Right cardiac atrium (tissue), 5 donors: ENCODE measurements around the gene IGFBP1. TPM values are rescaled to one million over a fixed set of nuclear protein-coding genes. Genes with fewer than 3 reads are reported as not detected.
"Not testable (repeated sequence)": the region's sequence is repeated elsewhere in the genome, so short reads cannot be mapped to it uniquely, and the experiment has no call there.

Experiments used
- ATAC-seq, 2 donors: fragments of 200-7000 bp; cut with Tn5 transposase; one replicate each; pipeline versions ENCODE4 v1.8.0 to v1.9.1; 2020; ENCODE audit warnings: moderate library complexity in 2 of 2, mild to moderate bottlenecking in 1 of 2
- DNase-seq, 3 donors: peaks; one replicate each; pipeline ENCODE4 v3.0.0-alpha.2; 2020
- H3K27ac ChIP-seq: one replicate; pipeline ENCODE4 v1.5.1; 2013; ENCODE audit warnings: mild to moderate bottlenecking, low read length, control low read depth, moderate library complexity
- H3K27me3 ChIP-seq: one replicate; pipeline ENCODE4 v1.6.1; 2013; ENCODE audit not compliant: control insufficient read depth, insufficient read depth
- H3K4me1 ChIP-seq: one replicate; pipeline ENCODE4 v1.6.1; 2013; ENCODE audit warnings: low read length; ENCODE audit not compliant: control insufficient read depth, insufficient read depth
- H3K4me3 ChIP-seq: one replicate; pipeline ENCODE4 v1.5.1; 2013; ENCODE audit warnings: low read length, control low read depth
- H3K9me3 ChIP-seq: one replicate; pipeline ENCODE4 v1.6.1; 2013; ENCODE audit warnings: low read length; ENCODE audit not compliant: control insufficient read depth
- WGBS: extraction: QIAGEN DNeasy Blood & Tissue Kit; methylation state at CpG from one replicate; pipeline ENCODE4 v1.1.7; 2013; 5-methylcytosine and 5-hydroxymethylcytosine counted together
- intact Hi-C, 4 donors: fragments of 100-400 bp; cut with DNase I; formaldehyde crosslinking; loops; one replicate each; pipeline versions ENCODE4 v1.11.0 to v1.14.0; 2022 to 2023
- polyA plus RNA-seq: library from polyadenylated mRNA; stranded (reverse); fragments of 200-250 nt; gene quantifications from one replicate; pipeline ENCODE4 v1.2.3, GENCODE V29; 2013
- total RNA-seq, 4 donors: library from RNA; stranded (reverse); fragmentation: NEBNext Ultra II Directional; extraction: Animal tissue kit (Norgen Biotek cat#: 25700); gene quantifications; one replicate each; pipeline ENCODE4 v1.2.1, GENCODE V29; 2021
- donor health status: healthy with polysubstance abuse.
- donor health status: DM: no; HTN: yes; CAD: no.
- donor health status: DM: no; HTN: no; CAD: no.
- donor health status: DM: no; HTN: yes; CAD: no; lungs with severe emphysema.
- donor health status: DM: yes; HTN: yes; CAD: no.

Gene IGFBP1
- total and polyA plus RNA-seq, 5 donors, result 0.14 to 0.25 TPM; not detected in 3

GRCh38 chr7:45937862-45938261, 49.6 kb downstream of the IGFBP1 start:
- no peaks in the 10 kb centered on the region for H3K27me3 ChIP-seq
- no peak overlapping the region for H3K27ac ChIP-seq
- H3K4me1 ChIP-seq, result no peaks in the 10 kb centered on the region
- no peaks in the 10 kb centered on the region for H3K9me3 ChIP-seq
- intact Hi-C loops, result no loop called here
- DNase-seq (no peak), ATAC-seq (no peak)
- no peak overlapping the region for H3K4me3 ChIP-seq
- 97% methylated on average over 2 of the region's 2 CpGs for WGBS

- WGBS, result 87% methylated on average over 22 of the region's 22 CpGs
- DNase-seq (peak in 1 of 3 donors; percentile 27), ATAC-seq (no peak)
- intact Hi-C loops, result no loop called here
- no peaks in the 10 kb centered on the region for H3K4me1 ChIP-seq
- no peaks in the 10 kb centered on the region for H3K27me3 ChIP-seq
- H3K9me3 ChIP-seq, result no peaks in the 10 kb centered on the region
- H3K27ac ChIP-seq, result no peak overlapping the region
- no peak overlapping the region for H3K4me3 ChIP-seq
These were observed 50.5 kb downstream of the IGFBP1 start for GRCh38 chr7:45938626-45939302.

GRCh38 chr7:45939574-45939973, 51.3 kb downstream of the IGFBP1 start:
- Histone ChIP-seq H3K4me1 (no peaks in the 10 kb centered on the region), H3K27ac (no peak overlapping the region), H3K4me3 (no peak overlapping the region), H3K27me3 (no peaks in the 10 kb centered on the region), H3K9me3 (no peaks in the 10 kb centered on the region)
- intact Hi-C loops, result no loop called here
- no peak for ATAC-seq
- WGBS, result 95% methylated on average over 11 of the region's 11 CpGs
- DNase-seq, result peak in 1 of 3 donors; percentile 15

- H3K27me3 ChIP-seq, H3K27ac ChIP-seq, ATAC-seq, intact Hi-C loops, DNase-seq, H3K4me1 ChIP-seq, H3K4me3 ChIP-seq, H3K9me3 ChIP-seq: not testable (repeated sequence)
- 82% methylated on average over 14 of the region's 14 CpGs for WGBS
These were observed 52.0 kb downstream of the IGFBP1 start for GRCh38 chr7:45940237-45940781.

- 77% methylated on average over 7 of the region's 7 CpGs for WGBS
- no peak overlapping the region for H3K4me3 ChIP-seq
- intact Hi-C loops, result no loop called here
- no peaks in the 10 kb centered on the region for H3K4me1 ChIP-seq
- no peak overlapping the region for H3K27ac ChIP-seq
- ATAC-seq (no peak), DNase-seq (no peak)
- H3K27me3 ChIP-seq, result no peaks in the 10 kb centered on the region
- H3K9me3 ChIP-seq, result no peaks in the 10 kb centered on the region
These were observed 52.7 kb downstream of the IGFBP1 start for GRCh38 chr7:45940939-45941338.

Other genes starting within 250 kb of the IGFBP1 start
- not detected for gene CCDC201, start 15.4 kb upstream of the IGFBP1 start, total RNA-seq
- gene CCDC201, start 15.4 kb upstream of the IGFBP1 start, polyA plus RNA-seq, result not detected
- 100 to 1,000 TPM in 1 of 4 donors, 10 to 100 TPM in 3; 90.6 to 212 (median 97.5) TPM for gene IGFBP3, start 32.8 kb downstream of the IGFBP1 start, total RNA-seq
- 117 TPM for gene IGFBP3, start 32.8 kb downstream of the IGFBP1 start, polyA plus RNA-seq